Stimulated activated CD4-positive, alpha-beta T cell treated with anti-CD3 and anti-CD28 coated beads, Interleukin-2, amount 100 ng/mL, for 24 hours (primary cell): ENCODE measurements around the gene MACROD1.

ENCODE experiments used
- DNase-seq, 2 donors: peaks; one replicate each; pipeline ENCODE4 v3.0.0-alpha.2; 2020

Gene MACROD1

DNA sequence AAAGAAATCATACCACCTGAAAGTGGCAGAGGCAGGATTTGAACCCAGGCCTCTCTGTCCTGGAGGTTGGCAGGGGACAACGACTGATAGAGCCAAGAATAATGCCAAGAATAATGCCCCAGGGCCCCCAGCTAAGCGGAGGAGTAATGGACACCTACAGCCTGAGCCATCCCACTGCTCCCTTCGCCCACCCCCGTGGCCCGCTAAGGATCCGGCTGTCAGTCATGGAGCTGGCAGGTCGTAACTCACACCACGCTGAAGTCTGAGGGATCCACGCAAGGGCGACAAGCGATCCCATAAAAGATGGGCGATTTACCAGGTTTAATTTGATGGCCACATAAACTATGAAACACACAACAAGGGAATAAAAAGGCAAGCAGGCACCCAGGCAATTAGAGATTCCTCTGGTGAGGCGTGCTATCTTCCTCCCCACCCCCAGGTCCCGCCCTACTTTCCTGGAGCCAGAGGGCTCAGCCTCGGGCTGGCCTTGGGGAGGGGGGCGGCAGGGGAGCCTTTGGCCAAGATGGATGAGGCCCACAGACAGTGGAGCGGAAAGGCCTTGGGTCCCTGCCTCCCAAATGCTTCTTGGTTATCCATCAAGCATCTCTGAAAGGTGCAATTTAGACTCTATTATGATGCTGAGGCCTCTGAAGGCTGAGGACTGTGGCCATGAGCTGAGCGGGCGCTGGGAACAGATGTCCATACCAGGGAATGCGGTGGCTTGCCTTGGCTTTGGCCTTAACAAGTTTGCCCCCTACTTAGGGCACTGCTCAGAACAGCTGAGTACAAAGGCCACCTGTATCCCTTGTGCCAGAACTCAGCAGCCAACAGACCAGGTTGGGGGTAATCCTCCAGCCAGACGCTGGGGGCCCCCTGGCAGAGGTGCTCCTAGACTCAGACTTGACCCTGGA lies 55.2 kb downstream of the MACROD1 start:
- no peak for DNase-seq

DNA sequence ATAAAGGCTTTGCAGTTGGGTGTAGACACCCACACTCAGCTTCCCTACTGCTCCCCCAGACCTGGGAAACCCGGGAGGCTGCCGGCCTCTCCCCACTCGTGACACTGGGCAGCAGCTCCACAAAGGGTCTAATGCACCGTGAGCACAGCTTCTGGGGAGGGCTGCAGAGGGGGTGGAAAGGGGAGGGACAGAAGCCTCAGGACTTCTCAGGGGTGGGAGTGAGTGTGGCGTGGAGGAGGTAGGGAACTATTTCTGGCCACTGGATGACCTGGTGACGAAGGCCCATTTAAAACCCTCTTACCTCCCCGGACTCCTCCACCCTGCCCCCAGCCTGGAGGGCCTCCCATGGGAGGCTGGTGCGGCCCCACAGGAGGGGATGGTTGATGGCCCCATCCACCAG lies 56.6 kb downstream of the MACROD1 start:
- no peak for DNase-seq

DNA sequence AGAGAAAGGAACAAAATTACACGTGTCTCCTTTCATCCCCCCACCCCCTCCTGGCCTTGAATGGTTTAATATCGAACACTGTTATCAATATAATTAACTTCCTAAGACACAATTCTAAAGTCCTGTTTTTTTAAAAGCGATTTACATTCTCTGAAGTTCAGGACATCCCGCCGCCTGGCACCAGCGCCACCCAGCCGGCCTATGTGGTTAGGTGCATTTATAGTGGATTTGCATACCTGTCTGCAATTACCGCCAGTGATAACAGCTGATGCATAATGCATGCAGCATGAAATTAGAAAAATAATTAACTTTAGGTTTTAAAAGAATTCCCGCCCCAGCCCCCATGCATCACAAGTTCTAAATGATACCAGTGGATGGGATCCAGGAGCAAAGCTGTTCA lies 58.6 kb downstream of the MACROD1 start:
- DNase-seq, result no peak

DNA sequence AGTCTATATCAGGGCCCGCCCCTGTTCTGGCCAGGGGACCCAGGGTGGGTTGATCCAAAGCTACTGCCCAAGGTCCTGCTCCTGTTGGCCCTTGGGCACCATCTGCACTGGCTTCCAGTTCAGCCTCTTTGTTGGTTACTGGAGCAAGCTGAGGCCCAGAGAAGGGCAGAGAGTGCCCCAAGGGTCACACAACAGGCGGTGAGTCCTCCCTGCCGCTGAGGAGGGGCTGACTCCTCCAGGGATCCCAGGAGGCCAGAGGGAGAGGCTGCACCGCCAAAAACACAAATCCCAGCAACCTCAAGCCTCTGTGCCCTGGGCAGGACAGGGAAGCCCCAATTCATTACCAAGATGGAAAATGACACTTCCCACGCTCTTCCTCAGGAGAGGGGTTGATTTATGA lies 61.3 kb downstream of the MACROD1 start:
- DNase-seq, result no peak

DNA sequence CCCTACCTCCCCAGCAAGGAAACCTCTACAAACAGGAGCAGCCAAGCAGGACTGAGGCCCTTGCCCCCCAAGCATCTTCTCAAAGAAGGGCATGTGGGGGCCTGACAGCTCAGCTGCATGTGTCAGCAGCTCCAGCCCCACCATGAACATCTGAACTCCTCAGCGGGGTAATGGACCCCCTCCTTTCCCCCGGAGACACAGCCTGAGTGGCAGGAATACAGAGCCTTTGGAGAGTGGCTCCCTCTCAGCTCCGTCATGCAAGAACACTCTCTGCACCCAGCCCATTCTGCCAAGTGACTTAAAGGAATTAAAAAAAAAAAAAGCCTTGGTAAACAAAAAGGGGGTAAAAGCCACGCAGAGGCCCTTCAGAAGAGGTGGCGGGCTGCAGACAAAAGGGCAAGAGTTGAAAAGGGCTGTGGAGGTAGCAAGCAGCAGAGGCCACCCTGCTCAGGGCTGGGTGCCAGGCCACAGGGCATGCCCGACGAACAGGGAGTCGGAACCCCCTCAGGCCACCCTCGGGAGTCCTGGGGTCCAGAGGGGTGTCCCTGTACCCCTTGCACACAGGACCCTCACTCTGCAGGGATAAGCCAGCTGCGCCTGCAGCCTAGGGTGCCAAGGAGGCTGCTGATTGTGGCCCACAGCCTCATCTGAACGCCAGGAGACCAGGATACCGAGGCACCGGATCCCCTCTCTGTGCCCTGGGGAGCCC lies 62.5 kb downstream of the MACROD1 start:
- no peak for DNase-seq

DNA sequence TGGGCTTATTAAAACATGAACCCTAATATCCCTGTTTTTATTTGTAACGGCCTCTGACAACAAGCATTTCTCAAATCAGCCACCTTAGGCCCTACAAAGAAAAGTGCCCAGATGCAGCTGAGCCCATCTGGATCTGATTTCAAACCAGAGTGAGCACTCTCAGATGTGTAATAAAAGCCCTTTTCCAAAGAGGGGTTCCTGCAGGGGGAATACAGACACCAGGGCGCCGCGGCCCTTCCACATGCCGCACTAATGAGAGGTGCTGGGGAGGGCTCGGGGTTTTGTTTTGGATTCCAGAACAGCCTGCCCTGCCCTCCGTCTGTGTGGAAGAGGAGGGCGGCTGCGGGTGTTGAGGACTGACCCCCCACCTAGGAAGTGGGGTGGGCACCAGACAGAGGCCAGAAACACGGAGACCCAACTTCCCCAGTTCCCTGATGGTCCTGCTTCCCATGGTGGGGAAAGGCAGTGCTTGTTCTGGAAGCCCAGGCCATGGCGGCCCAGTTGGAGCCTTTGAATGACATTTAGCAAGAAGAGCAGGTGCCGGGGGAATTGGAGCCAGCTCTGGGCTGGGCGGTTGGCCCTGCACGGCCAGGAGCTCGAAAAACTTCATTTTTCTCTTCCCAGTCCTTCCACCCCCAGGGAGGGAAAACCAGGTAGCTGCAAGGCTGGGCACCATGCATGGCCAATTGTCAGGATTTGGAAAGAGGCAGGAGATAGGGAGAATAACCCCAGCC lies 63.7 kb downstream of the MACROD1 start:
- no peak for DNase-seq

DNA sequence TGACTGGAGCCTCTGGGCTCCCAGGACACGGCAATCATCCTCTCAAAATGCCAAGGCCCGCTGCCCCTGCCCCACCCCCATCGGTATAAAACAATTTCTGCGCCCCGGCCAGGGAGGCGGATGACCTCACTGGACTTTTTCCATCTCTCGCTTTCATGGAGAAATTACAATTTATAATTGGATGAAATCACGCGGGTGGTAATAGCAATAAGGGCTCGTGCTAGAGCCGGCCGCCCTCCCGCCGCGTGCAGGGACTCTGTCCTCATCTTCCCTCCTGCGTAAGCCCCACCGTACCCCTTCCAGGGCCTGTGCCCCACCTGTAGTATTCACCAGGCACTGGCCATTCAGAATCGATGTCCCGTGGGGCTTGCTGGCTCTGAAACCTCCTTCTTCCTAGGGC lies 64.5 kb downstream of the MACROD1 start:
- no peak for DNase-seq

DNA sequence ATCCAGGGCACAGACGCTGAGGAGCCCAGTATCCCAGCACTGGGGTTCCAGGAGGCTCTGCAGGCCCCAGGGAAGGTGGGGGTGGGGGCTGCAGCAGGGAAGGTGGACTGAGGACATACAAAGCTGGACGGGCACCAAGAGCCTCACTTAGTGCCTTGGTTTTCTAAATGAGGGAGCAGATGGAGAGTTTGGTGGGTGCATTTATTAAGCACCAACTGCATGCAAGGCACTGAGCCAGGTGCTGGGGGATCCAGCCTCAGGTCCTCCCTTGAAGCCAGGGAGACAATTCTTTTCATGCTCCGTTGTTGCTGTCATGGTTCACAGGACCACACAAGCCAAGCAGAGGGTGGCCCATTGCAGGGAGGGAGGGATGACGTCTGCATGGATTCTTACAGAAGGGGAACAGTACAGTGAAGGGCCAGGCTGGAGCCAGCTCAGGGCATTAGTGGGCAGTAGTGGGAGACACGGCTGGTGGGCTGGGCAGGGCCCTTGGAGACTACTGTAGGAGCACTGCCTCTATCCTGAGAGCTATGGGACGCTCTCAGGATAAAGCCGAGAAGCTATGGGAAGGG lies 65.0 kb downstream of the MACROD1 start:
- DNase-seq, result no peak

DNA sequence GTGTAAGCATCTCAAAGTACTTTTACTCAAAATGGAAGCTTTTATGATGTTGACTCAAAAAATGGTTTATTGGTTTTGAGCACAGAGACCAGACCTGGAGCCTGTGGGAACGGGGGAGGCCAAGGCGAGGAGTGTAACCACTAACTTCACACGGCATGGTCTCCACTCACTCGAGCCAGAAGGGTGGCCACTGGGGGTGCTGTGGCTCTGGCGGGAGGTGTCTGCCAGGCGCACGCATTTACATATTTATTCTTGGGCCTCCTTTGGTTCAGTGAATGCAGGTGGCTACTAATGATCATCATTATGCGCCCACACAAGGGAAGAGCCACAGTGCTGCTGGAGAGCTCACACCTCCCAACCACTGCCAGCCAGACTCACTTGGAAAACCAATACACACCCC lies 65.6 kb downstream of the MACROD1 start:
- DNase-seq, result no peak

DNA sequence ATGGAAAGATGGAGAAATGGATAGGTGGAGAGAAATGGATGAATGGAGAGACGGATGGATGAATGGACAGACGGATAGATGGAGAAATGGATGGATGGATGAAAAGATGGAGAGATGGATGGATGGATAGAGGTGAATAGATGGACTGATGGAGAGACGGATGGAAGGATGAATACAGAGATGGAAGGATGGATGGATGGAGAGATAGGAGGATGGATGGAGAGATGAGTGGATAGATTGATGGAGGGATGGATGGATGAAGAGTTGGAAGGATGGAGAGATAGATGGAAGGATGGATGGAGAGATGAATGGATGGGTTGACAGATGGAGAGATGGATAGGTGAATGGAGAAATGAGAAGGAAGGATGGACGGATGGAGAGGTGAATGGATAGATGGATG lies 66.5 kb downstream of the MACROD1 start:
- no peak for DNase-seq

DNA sequence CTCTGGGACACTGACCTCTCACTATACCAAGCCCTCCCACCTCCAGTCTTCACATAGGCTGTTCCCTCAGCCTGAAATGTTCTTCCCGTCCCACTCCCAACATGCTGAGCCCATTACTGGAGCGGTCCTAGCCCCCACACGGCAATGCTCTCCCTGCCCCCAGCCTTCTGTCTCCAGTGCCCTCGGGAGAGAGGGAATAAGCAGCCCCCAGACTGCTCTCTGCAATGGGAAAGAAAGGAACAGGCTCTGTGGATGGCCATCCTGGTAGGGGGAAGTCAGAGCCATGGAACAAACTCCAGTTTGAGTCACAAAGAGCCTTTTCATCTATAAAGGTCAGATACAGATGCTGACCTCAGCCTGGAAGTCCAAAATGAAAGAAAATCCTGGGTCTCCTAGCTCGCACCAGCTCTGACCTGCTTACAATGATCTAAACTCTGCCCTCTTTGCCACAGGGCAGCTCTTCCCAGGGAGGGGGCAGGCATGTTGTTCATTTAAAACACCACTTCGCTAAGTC lies 67.5 kb downstream of the MACROD1 start:
- DNase-seq, result no peak

DNA sequence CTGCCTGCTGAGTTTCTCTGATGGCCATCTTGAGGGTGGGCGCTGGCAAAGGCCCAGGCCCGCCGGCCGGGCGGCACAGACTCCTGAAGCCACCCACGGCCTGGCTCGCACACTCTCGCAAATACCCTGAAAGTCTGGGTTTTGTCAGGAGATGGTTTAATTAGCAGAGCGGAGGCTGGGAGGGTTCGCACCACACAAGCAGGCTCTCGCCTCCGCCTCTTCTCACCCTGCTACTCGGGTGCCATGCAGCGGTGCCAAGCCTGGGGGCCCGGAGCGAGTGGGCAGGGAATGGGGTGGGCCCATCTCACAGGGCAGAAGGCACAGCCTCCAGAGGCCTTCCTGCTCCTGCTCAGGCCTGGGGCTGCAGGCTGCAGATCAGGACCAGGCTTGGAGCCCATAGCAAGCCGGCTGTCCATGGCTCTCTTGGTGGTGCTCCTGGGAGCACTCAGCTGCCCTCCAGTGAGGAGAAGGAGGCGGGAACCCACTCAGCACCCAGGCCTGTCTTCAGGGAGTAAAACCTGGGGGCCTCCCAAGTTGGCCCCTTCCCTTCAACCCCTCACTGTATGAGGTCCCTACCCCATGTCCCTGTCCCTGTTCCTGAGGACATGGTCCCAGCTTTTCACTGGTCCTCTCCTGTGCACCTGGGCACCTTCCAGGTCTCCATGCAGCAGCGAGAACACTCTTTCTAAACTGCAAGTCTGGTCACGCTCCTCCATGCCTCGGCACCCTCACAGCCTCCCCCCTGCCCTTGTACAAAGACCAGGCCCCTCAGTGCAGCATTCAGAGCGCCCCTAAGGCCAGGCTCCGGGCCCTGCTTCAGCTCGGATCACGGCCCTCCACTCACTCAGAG lies 68.2 kb downstream of the MACROD1 start:
- no peak for DNase-seq

DNA sequence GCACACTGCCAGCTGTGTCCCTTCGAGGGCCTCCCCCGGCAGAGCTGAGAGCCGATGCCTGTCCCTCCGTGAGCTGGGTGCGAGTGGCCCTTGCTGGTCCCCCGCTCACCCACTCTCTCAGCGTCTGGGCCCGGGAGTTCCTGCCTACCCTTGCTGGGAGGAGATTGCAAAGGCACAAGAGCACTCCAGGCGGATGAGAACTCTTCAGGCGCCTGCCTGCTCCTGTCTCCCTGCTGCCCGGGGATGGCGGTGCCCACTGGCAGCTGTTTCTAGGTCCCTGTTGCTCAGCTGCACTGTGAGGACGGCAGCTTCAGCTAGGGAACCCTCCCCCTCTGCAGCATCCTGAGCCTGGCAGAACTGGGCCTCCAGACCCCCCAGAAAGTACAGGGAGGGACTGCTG lies 69.1 kb downstream of the MACROD1 start:
- no peak for DNase-seq

DNA sequence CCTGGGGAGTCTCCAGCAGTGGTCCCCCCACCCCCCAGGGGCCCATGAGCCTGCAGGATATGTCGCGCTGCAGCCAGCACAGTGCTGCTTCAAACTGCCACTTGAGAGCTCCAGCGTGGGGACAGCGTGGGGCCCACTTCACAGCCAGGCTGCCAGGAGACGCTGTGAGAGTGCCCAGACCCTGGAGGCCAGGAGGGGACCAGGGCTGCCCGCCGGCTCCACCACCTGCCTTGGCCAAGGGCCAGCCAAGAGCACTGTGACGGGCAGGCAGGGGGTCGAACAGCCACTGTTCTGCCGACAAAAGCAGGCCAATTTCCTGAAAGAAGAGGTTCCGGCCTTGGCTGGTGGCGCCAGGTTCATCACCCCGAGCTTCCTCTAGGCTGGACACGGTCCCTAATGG lies 70.0 kb downstream of the MACROD1 start:
- DNase-seq, result no peak

DNA sequence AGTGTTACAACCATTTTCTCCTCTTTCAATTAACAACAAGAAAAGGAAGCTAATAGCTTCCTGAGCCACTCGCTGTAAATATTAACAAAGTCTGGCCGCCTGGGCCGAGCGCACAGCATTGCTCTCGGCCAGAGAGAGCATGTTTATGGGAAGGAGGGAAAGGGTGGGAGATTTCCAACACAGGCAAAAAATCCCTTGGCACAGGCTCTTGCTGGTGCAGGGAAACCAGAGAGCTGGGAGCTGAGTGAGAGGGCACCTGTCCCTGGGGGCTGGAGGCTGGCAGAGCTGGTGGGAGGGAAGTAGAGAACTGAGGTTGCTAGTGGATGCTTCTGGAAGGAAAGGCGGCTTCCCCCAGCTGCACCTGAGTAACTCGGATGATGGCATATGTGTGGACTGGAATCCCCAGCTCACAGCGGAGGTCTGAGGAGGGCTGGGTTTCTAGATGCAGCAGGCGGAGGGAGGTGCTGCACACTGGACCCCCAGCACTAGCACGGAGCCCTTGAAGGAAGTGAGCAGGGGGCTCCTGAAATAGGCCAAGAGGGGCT lies 70.6 kb downstream of the MACROD1 start:
- no peak for DNase-seq

DNA sequence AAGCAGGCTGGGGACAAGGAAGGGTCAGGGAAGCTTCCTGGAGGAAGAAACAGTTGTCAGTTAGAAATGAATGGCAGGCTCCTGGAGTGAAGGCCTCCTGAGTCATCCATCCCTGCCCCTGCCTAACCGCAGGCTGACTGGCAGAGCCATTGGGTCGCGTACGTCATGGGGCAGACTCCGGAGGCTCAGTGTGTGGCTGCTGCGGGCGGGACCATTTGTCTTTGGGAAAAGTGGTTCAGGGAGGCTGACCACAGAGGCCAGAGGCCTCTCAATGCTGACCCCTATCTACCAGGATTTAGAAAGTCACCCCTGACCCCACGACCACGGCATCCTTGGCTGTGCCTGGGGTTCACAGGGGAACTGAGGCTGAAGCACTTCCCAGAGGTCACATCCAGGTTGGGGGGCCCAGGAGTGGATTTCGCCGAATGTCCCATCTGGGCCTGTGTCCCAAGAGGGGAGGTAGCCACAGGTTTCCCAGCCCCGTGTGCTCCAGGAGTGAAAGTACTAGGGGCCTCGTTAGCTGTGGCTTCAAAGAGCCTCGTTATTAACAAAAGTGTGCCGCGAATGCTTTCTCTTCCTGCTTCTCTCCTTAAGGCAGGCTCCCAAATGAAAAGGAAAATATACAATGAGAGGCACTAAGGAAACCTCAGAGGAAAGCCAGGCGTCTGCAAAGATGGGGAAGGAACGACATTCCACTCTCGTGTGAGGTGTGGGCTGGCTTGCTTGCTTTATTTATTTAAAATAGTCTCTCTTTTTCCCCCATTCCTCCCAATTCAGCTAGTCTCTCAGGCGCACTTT lies 71.3 kb downstream of the MACROD1 start:
- no peak for DNase-seq

DNA sequence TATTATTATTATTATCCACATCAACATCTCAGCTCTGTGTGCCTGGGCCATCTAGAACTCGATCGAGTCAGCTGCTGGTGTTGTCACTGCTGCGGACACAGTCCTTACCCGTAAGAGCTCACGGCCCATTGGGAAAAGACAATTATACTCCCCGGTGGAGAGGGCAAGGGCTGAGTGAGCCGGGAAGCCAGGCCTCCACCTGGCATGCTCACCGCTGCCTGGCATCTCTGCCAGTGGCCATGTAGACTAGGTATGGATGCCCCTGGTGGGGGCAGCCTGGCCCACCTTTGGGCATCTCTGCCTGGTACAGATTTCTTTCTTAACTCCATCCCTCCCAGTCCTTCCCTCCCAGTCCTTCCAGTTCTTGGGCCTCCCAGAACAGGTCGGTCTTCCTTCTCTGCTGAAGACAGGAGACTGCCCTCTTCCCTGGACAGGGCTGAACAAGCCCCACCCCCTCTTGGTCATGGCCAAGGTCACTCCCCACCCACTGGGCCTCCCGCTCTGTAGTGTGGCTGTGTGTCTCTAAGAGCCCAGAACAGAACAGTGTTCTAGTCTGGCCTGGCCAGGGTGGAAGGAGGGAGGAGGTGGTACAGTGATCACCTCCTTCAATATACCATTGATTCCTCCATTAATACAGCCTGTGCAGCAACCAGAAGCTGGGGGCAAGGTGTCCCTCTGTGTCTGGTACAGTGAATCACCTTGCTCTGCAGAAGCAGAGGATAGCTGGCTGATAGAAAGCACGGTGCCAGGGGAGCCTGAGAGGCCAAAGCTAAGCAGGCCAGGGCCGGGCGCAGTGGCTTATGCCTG lies 72.5 kb downstream of the MACROD1 start:
- DNase-seq, result no peak

DNA sequence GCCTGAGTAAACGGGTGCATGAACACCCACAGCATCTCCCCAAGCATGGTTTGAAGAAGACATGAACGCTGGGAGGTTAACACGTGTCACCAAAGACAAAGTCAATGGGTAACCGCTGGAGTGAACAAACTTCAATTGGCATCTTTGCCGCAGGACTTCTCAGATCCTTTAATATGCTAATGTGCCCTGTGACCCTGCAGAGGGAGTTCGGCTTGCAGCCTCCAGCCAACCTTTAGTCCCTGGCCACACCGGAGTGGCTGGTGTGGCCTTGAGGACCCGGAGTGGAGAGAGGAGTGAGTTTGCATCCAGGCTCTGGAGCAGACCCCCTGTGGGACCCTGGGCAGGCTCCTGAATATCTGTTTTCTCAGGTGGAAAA lies 73.2 kb downstream of the MACROD1 start:
- DNase-seq, result no peak

DNA sequence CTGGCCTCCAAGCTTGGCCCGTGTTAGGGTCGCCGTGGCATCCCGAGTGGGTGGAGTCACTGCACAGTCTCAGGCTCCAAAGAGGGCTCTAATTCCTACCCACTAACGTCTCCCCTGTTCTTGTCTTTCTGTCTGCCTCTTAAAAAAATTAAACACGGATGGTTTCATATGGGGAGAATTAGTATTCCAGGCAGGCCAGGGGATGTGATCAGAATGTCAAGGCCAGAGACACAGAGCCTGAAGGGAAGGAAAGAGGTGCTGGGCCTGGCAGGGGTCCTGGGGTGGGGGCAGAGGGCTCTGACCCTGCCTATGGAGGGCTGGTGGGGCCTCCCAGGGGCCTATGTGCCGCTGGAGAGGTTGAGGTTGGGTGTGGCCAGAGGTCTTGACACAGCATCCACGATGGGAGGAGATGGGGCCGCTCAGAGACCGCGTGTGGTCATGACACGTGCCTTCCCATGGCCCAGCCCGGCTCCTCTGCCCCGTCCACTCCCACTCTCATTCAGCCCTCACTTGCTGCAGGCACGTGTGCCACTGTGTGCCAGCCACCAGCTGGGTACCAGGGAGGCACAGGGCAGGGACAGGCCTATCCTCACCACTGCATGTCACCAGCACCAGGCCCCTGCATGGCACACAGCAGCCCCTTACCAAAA lies 73.7 kb downstream of the MACROD1 start:
- no peak for DNase-seq
